GM10847 (cell line): ENCODE measurements around the gene PAX6.

ENCODE experiments used
- POLR2A ChIP-seq: IDR thresholded peaks from 2 replicates; pipeline ENCODE4 v1.6.1; 2011; ENCODE audit not compliant: insufficient read length; ENCODE audit errors: extremely low read depth

PAX6 gene

GRCh38 chr11:31798057-31798553, 13.0 kb downstream of the PAX6 start:
- no peak for TF ChIP-seq POLR2A

GRCh38 chr11:31797190-31798056, 13.7 kb downstream of the PAX6 start:
- no peak for TF ChIP-seq POLR2A

GRCh38 chr11:31796499-31797189, 14.5 kb downstream of the PAX6 start:
- no peak for TF ChIP-seq POLR2A

- no peak for TF ChIP-seq POLR2A
These were observed 15.2 kb downstream of the PAX6 start for GRCh38 chr11:31795706-31796498.

- no peak for TF ChIP-seq POLR2A
These were observed 16.6 kb downstream of the PAX6 start for GRCh38 chr11:31794548-31794947.

GRCh38 chr11:31793264-31793663, 17.9 kb downstream of the PAX6 start:
- no peak for TF ChIP-seq POLR2A

- TF ChIP-seq POLR2A: no peak
These were observed 18.7 kb downstream of the PAX6 start for GRCh38 chr11:31792456-31792855.

GRCh38 chr11:31792036-31792435, 19.1 kb downstream of the PAX6 start:
- no peak for TF ChIP-seq POLR2A

GRCh38 chr11:31790649-31791048, 20.5 kb downstream of the PAX6 start:
- no peak for TF ChIP-seq POLR2A

GRCh38 chr11:31788085-31788484, 23.0 kb downstream of the PAX6 start:
- TF ChIP-seq POLR2A: no peak

GRCh38 chr11:31786996-31787685, 24.0 kb downstream of the PAX6 start:
- no peak for TF ChIP-seq POLR2A

GRCh38 chr11:31784611-31785010, 26.5 kb downstream of the PAX6 start:
- TF ChIP-seq POLR2A: no peak

- TF ChIP-seq POLR2A: no peak
These were observed 27.9 kb downstream of the PAX6 start for GRCh38 chr11:31783252-31783651.

GRCh38 chr11:31782257-31782656, 28.9 kb downstream of the PAX6 start:
- no peak for TF ChIP-seq POLR2A

GRCh38 chr11:31780480-31780971, 30.6 kb downstream of the PAX6 start:
- TF ChIP-seq POLR2A: no peak

- no peak for TF ChIP-seq POLR2A
These were observed 31.0 kb downstream of the PAX6 start for GRCh38 chr11:31780078-31780477.
